Forelimb muscle (tissue), 1 donor: ENCODE data around the gene P2RX1. TPM values are rescaled to one million over a fixed set of nuclear protein-coding genes. Genes with fewer than 3 reads are reported as not detected.
"Not testable (repeated sequence)": the region's sequence is repeated elsewhere in the genome, so short reads cannot be mapped to it uniquely, and the experiment has no call there.

ENCODE experiments used
- DNase-seq: peaks from one replicate; pipeline ENCODE4 v3.0.0-alpha.2; 2013; ENCODE audit warnings: low read depth
- polyA plus RNA-seq: library from polyadenylated mRNA; unstranded; fragments of 120-200 nt; gene quantifications from one replicate; pipeline ENCODE4 v1.2.1, GENCODE V29; 2013; ENCODE audit not compliant: insufficient read length

P2RX1 gene
- polyA plus RNA-seq, 1 donor, result 2.3 TPM

DNA sequence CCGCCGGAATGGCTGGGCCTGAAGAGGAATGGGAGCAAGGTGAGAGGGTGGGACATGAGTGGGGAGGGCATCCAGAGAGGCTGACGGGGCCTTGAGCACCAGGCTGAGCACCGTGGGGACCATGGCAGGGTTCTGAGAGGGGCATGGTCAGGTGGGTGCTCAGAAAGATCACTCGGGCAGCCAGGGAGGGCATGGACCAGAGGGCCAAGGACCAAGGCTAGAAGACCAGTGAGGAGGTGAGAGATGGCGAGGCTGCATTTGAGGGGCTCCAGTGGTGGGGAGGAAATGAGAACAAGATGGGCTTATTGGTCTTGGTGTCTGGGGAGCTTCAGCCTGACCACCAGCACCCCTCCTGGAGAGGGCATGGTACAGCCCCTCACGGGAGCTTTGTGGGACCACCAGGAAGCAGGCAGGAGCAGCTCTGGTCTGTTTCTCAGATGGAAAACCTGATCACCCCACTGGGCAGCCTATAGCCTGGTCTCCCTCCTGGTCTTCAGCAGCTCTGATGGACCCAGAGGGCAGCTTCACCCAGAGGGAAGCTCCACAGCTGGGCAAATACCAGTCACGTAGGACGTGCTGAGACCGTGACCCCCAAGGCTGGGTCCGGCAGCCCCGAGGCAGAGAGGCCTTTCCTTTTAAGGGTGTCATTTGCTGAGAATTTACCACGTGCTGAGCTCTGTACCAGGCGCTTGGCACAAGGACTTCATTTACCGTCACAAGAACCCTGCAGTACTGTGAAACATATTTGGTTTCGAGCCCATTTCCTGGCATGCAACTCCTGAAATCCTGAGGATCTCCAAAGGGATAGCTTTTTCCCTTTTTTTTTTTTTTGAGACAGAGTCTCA is 58.8 kb downstream of the P2RX1 start:
- no peak for DNase-seq

DNA sequence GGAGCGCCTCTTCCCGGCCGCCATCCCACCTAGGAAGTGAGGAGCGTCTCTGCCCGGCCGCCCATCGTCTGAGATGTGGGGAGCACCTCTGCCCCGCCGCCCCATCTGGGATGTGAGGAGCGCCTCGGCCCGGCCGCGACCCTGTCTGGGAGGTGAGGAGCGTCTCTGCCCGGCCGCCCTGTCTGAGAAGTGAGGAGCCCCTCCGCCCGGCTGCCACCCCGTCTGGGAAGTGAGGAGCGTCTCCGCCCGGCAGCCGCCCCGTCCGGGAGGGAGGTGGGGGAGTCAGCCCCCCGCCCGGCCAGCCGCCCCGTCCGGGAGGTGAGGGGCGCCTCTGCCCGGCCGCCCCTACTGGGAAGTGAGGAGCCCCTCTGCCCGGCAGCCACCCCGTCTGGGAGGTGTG is 62.1 kb downstream of the P2RX1 start:
- DNase-seq, result not testable (repeated sequence)

DNA sequence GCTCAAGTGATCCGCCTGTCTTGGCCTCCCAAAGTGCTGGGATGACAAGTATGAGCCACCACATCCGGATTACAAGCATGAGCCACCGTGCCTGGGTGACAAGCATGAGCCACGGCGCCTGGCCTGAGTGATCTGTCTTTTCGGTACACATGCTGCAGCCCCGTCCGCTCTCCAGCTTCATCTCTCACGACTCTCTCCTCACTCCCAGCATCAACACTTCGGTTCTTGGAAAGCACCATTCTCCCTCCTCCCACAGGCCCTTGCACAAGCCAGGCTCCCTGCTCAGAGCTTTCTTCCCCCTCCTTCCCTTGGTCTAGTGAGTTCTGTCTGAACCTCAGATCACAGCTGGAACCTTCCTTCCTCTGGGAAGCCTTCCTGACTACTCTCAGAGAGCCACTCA is 63.7 kb downstream of the P2RX1 start:
- DNase-seq, result peak; percentile 36

DNA sequence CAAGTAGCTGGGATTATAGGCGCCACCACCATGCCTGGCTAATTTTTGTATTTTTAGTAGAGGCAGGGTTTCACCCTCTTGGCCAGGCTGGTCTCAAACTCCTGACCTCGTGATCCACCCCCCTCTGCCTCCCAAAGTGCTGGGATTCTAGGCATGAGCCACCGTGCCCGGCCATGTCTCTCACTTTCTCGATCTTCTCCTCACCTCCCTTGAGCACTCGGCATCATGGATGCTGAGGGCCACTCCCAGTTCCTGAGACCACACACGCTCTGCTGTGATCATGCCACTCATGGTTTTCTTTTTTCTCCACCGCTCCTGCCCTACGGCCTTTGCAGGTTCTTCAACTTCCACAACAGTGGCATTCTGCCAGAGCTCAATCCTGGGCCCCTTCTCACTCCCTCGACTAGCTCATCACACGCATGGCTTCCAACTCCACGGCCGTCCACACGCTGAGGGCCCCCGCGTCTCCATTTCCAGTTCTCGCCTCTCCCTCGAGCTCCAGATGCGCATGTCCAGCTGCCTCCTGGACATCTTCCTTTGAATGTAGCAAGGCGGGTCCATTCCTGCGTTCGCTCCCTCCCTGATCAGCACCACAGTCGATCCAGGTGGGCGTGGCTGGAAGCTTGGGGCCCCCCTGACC is 64.7 kb downstream of the P2RX1 start:
- DNase-seq, result no peak

DNA sequence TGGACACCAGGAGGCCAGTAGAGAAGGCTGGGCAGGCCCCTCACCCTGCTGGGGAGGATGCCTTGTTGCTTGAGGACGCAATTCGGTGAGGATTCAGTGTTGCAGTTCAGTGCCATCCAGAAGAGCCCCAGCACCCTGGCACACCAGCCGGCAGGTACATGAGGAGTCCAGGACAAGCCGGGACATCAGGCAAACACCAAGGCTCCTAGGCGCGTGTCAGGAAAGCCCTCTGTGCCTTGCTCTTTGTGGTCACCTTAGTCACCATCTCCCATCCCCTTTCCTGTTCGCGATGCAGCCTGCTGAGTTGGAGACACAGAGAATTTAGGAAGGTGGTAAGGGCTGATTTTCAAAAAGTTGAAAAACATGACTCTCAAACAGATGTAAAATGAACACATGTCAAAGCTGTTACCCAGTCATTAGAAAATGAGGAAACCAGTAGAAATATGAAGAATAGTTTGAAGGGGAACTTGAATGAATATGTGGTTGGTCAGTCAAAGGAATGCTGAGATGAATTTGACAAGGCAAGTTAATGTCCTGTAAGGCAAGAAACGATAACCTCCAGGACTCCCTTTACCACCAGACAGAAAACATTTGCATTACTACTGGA is 67.9 kb downstream of the P2RX1 start:
- DNase-seq, result no peak

DNA sequence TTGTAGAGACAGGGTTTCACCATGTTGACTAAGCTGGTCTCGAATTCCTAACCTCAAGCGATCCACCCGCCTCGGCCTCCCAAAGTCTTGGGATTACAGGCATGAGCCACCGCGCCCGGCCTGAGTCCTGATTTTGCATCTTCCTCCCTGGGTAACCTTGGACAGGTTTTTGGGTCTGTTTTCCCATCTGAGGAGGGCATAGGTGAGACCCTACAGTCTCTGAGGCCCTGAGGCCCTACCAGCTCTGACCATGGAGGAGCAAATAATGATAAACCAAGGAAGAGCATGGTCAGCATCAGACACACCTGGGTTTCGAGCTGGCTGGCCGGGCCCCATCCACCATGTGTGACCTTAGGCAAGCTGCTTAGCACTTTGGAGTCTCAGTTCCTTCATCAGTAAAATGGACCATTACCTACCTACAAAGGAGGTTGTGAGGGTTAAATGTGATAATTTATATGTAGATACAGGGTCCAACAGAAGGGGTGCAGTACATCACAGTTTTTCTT is 69.0 kb downstream of the P2RX1 start:
- no peak for DNase-seq

Other genes starting within 250 kb of the P2RX1 start
- gene TAX1BP3, start 247.9 kb downstream of the P2RX1 start, polyA plus RNA-seq, result 45.4 TPM
- 39.8 TPM for gene EMC6, start 247.7 kb downstream of the P2RX1 start, polyA plus RNA-seq
- 26.3 TPM for gene P2RX5, start 220.3 kb downstream of the P2RX1 start, polyA plus RNA-seq
- gene HASPIN, start 192.6 kb downstream of the P2RX1 start, polyA plus RNA-seq, result 9.4 TPM
- gene ITGAE, start 115.3 kb downstream of the P2RX1 start, polyA plus RNA-seq, result 32.7 TPM
- 58.2 TPM for gene NCBP3, start 70.2 kb downstream of the P2RX1 start, polyA plus RNA-seq
- gene CAMKK1, start 23.4 kb downstream of the P2RX1 start, polyA plus RNA-seq, result 8.4 TPM
- 5.3 TPM for gene ATP2A3, start 48.0 kb upstream of the P2RX1 start, polyA plus RNA-seq
- 18.3 TPM for gene ZZEF1, start 226.6 kb upstream of the P2RX1 start, polyA plus RNA-seq
- 12.0 TPM for gene CYB5D2, start 226.7 kb upstream of the P2RX1 start, polyA plus RNA-seq